DMS 273 (cell line): ENCODE measurements around the gene CXCL17.

Source experiments
- DNase-seq: peaks from one replicate; lab custom pipeline; 2025; ENCODE audit not compliant: unreplicated experiment; lab: John Stamatoyannopoulos, UW

The CXCL17 gene

DNA sequence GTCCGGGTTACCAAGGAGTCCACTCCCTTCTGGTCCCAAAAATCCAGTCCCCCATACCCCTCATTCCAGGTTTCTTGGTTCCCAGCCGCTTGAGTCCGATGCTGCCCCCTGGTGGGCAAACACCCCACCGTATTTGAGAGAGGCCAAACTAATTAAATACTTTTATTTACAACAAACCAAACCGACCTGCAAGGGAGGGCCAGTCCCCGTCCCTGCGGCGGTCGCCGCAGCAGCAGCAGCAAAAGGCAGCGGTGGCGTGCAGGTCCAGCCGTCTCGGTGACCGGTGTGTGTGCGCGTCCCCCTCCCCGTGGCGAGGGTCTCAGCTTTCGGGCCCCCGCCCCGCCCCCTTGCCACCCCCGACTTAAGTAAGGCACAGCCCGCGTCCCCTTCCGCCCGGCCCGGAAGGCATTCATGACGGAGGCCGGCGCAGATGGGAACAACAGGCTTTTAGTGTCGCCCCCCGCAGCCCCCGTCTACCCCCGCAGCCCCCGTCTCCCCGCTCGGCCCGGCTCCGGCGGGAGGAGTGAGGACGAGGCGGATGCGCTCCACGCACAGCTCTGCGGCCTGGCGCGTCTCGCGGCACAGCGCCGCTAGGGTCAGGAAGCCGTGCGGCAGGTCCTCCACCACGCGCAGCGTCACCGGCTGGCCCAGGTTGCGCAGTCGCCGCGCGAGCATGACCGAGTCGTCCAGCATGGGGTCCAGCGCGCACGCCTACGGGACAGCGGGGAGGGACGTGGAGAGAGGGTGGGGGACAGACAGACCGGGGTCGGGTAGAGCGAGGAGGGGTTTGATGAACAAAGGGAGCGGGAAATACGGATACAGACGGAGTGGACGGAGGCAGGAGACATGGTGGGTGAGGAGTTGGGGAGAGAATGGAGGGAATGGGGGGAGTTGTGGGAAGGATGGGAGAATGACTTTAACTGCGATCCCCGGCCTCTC is 41.1 kb downstream of the CXCL17 start:
- DNase-seq, result peak; percentile 88

DNA sequence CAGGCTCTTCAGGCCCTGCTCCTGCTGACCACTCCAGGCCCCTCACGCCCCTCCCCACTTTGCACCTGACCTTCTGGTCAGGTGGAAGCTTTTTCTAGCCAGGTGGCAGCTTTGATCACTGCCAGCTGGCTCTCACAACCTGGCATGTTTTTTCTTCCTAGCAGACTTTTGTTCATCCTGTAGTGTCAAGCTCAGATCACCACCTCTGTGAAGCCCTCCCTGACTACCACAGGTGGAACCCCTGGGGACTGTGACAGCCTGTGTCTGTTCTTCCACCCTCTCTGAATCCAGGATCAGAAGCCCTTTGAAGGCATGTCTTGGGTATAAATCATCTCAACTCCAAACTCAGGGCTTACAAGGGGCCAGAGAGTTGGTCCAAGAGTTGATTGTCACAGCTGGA is 42.3 kb downstream of the CXCL17 start:
- DNase-seq, result no peak

DNA sequence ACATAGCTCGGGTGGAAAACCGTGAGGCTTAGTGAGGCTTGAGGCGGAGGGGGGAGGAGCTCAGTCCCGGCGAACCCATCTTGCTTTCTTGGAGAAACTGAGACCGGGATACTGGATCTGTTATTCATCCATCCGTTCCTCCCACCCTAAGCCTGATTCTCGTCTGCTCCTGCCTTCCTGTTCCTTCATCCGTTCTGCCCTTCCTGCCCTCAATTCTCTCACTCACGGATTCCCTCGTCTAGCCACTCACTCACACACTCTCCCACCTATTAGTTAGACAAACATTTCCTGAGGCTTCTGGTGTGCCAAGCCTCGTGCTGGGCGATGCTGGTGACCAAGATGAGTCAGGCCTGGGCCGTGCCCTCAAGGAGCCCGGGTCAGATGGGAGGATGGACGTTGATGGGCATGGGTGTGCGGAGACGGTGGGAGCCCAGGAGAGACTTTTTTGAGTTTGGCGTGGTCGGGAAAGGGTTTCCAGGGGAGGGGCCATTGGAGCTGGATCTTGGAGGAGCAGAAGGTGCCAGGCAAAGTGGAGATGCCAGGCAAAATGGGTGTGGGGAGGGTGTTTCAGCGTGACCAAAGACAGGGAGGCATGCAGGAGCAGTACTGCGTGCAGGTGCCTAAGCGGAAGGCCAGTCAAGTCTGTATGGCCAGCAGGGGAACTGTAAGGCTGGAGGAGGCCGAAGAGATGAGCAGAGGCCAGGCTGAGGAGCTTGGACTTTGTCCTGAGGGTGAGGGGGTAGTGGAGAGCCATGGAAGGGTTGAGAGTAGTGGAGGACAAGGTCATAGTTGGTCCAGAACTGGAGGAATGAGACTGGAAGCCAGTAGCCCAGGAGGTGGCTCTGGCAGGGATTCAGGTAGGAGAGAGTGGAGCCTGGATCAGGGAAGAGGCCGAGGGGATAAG is 45.2 kb downstream of the CXCL17 start:
- DNase-seq, result no peak

DNA sequence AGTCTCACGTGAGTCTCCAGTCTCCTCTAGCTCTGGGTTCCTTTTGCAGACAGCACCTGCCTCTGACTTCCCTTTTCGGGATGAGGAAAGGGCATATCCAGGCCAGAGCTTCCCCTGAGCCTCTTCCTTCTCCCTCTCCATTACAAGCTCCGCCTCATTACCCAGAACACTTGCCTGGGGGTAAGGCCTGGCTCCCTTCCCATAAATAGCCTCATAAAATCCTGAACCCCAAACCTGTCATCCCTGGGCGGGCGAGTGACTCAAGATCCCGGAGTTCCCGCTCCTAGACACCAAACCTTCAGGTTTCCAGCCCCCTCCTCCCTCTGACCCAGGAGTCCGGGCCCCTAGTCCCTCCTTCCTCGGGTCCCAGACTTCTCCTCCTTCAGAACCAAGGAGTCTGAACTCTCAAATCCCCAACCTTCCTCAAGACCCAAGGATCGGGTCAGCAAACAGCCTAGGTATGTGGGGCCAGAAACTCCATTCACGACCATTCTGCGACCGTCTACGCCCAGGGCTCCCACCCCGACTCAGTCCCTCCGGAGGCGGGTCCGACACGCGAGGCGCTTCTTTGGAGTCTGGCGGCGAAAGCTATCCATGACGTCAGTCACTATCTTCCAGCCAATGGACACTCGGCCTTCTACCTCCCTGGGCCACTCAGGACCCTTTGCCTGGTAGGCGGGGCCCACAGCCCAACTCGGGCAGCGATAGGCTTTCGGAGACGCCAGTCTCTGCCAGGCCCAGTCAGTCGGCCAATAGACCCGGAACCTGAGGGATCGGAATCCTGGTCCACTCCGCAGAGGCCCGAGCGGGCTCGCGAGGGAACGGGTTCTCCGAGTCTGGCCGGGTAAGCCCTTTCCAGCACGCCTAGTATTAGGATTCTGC is 46.1 kb downstream of the CXCL17 start:
- DNase-seq, result peak; percentile 99

DNA sequence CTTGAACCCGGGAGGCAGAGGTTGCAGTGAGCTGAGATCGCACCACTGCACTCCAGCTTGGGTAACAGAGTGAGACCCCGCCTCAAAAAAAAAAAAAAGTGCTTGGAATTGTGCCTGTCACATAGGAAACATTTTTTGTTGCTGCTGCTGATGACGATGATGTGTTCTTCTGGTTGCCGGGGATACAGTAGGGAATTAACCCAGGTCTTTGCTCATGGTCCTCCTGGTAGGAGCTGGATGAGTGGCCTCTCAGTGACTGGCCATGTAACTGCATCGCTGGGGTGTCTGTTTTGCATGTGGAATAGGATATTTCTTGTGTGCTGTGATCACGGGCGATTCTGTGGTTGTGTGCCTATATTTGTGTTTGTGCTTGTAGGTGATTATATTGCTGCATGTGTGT is 48.0 kb downstream of the CXCL17 start:
- DNase-seq, result no peak

DNA sequence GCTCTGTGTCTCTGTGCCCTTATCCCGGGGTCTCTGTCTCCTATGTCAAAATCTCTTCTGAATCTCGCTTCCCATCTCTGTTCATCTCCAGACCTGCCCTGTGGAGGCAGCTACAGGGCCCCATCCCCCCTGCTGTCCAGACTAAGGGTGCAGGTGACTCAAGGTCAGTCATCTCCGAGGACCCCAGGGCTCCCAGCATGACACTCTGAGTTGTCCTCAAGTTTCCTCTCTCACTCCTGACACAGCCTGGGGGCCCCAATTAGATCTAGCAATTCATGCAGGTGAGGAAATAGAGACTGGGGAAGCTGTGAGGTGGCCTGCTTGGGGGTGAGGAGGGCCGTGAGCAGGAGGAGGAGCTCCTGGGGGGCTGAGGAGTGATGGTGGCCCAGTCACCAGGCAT is 50.6 kb downstream of the CXCL17 start:
- DNase-seq, result no peak

DNA sequence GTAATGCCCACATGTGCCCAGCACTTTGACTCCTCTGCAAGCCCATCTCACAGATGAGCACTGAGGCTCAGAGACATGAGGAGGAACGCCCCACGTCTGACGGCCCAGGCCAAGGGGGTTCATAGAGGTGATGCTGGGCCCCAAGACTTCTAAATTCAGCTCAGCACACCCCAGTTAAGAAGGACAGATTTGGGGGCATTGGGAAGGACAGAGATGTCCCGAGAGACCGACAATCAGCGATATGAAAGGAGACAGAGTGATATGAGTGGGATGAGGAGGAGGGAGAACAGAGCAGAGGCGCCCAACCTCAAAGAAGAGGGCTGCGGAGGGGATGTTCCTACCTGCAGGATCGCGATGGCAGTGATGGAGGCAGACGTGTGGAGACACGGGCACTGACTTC is 52.8 kb downstream of the CXCL17 start, which contains the start of gene CNFN:
TSS of gene CNFN (minus strand) at position 399 of the 400 bp plus-strand sequence. CDS start 1,260 bp downstream, outside the sequence.
- DNase-seq, result no peak

DNA sequence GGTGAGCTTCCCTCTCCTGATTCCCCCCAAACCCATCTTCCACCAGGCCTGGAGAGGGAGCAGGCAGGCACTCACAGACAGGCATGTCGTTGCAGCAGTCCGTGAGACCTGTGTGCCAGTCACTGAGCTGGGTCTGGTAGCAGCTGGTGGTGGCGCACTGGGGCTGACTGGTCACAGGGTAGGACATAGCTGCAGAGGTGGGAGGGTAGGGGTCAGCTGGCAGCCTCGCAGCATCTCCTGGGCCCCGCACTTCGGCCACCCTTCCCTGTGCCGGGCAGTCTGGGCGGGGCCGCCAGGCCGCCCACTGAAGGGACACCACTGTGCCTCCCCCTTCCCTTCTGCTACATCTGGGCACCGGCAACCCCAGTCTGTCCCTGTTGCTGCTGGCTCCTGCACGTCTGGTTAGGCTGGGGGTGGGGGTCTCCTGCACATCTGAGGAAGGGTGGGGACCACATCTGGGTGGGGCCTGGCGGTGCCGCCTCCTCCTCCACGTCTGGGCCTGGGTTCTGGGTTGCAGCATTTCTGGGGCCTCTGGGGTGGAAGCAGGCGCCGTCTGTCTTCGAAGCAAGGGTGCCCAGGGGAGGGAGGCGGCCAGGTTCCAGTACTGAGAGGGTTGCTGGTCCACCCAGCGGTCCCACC is 53.8 kb downstream of the CXCL17 start:
- no peak for DNase-seq

DNA sequence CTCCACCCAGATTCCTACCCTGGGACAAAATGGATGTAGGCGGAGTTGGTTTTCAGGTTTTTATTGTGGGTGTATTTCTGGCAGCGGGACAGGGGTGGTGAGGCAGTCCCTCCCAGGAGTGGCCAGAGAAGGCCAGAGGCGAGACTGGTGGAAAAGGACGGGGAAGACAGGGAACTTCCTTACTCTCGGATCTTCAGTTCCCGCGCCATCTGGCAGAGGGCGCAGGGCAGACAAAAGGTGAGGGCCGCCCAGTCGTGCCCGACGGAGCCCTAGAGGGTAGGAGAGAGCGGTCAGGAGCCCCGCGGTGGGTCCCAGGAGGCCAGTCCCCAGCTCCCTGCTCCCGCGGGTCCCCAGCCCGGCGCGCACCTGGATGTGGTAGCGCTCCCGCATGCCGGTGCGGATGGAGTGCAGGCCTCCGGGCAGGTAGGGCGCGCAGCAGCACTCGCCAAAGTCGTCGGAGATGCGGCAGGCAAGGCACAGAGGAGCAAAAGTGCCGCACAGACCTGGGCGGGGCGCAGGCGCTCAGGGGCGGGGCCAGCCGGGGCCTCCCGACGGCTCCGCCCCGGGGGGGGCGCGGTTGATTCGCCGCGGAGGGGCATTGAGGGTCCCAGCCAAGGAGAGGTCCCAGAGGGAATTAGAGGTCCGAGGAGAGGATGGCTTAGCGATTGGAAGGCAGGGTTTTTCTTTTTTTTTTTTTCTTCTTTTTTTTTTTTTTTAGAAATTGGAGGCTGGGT is 55.6 kb downstream of the CXCL17 start:
- DNase-seq, result peak; percentile 85

DNA sequence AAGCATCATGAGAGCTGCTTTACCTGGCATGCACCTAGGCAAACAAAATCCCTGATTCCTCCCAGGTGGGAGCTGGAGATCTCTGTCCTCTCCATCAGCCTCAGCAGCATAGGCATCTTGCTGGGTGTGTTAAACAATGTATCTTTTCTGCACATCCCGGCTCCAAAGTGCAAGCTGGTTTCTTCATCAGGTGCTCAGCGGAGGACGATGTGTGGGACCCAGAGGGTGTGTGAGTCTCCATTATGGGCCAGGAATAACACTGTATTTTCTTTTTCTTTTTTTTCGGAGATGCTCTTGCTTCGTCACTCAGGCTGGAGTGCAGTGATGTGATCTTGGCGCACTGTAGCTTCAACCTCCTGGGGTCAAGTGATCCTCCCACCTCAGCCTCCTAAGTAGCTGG is 62.6 kb downstream of the CXCL17 start:
- no peak for DNase-seq
